ENCODE data around the gene FAM81B.
"Not testable (repeated sequence)": the region's sequence is repeated elsewhere in the genome, so short reads cannot be mapped to it uniquely, and the experiment has no call there.

FAM81B gene

GRCh38 chr5:95384485-95385213 is 6.5 kb upstream of the FAM81B start:
- H3K4me3 ChIP-seq (ENCODE audit: low read length), result no peak overlapping the region
- DNase-seq (ENCODE audit: low read depth), result peak; percentile 75
- TF ChIP-seq, protein P1, sequence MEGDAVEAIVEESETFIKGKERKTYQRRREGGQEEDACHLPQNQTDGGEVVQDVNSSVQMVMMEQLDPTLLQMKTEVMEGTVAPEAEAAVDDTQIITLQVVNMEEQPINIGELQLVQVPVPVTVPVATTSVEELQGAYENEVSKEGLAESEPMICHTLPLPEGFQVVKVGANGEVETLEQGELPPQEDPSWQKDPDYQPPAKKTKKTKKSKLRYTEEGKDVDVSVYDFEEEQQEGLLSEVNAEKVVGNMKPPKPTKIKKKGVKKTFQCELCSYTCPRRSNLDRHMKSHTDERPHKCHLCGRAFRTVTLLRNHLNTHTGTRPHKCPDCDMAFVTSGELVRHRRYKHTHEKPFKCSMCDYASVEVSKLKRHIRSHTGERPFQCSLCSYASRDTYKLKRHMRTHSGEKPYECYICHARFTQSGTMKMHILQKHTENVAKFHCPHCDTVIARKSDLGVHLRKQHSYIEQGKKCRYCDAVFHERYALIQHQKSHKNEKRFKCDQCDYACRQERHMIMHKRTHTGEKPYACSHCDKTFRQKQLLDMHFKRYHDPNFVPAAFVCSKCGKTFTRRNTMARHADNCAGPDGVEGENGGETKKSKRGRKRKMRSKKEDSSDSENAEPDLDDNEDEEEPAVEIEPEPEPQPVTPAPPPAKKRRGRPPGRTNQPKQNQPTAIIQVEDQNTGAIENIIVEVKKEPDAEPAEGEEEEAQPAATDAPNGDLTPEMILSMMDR (IDR thresholded peaks at IDR 0.05; ENCODE audit: insufficient read depth, low read depth, low read length, missing control alignments), result no peak

DNA sequence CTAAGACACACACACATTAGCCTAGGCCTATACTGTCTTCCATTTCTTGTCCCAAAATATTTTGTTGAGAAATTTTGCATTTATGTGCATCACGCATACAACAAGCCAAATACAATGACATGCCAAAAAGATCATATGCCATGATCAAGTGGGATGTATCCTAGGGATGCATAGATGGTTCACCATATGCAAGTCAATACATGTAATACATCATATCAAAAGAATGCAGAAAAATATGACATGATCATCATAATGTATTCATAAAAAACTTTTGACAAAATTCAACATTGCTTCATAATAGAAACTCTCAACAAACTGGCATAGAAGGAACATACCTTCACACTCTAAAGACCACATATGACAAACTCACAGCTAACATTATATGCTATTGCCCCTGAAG is 5.8 kb upstream of the FAM81B start:
- TF ChIP-seq, protein P1 (IDR thresholded peaks at IDR 0.05; ENCODE audit: insufficient read depth, low read depth, low read length, missing control alignments), result no peak
- H3K4me3 ChIP-seq (ENCODE audit: low read length), result no peak overlapping the region
- DNase-seq (ENCODE audit: low read depth), result peak; percentile 28

GRCh38 chr5:95391965-95392364 is 799 bp downstream of the FAM81B start:
- not testable (repeated sequence) for DNase-seq (ENCODE audit: low read depth); H3K4me3 ChIP-seq (ENCODE audit: low read length)

DNA sequence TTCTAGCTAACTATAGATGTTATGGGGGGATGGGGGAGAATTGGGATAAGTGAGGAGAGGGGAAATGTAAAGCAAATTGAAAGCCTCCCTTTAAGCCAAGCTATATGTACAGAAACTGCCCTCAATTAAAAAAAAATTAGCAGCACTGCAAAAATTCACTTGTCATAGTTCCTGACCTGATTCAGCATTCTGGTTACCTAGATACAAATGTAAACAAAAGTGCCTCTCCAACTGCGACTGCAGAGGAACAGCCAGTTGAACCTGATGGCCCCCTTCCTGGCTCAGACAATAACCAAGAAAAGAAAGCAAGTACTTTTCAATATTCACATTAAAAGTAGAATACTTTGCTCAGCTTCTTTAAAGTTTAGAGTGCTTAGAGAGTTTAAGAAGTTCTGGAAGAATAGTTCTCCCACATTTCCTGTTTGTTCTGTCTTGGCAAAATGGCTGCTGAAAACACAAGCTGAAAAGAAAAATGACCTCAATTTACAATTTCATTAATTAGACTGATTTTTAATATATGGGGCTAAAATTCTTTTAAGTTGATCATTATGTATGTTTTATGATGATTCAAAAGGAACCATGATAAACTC is 1.5 kb downstream of the FAM81B start:
- no peak overlapping the region for H3K4me3 ChIP-seq (ENCODE audit: low read length)
- TF ChIP-seq, protein P1 (IDR thresholded peaks at IDR 0.05; ENCODE audit: insufficient read depth, low read depth, low read length, missing control alignments), result no peak
- peak; percentile 59 for DNase-seq (ENCODE audit: low read depth)

- TF ChIP-seq, protein P1 (IDR thresholded peaks at IDR 0.05; ENCODE audit: insufficient read depth, low read depth, low read length, missing control alignments), result no peak
- no peak overlapping the region for H3K4me3 ChIP-seq (ENCODE audit: low read length)
- DNase-seq (ENCODE audit: low read depth), result no peak
Measured at GRCh38 chr5:95393279-95393678, 2.1 kb downstream of the FAM81B start.

DNA sequence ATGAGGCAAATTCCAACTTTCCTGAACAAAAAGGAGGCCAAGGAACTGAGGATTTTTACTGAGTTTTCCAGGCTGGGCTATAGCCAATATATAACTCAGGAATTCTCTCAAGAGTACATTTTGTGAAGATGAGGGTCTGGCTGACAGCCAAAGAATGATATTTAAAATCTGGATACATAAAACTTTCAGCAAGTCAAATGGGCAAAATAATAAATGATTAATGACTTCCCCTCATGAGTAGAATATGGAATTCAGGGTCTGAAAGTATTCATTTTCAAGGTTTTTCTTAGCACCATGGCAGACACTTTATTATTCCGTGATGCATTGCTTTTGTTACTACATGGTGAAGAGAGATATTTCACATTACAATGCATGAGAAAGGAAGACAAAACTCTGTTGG is 7.8 kb downstream of the FAM81B start:
- TF ChIP-seq, protein P1 (IDR thresholded peaks at IDR 0.05; ENCODE audit: insufficient read depth, low read depth, low read length, missing control alignments), result no peak
- DNase-seq (ENCODE audit: low read depth), result no peak

GRCh38 chr5:95401626-95402025 is 10.5 kb downstream of the FAM81B start:
- DNase-seq (ENCODE audit: low read depth), result no peak
- TF ChIP-seq, protein P1 (IDR thresholded peaks at IDR 0.05; ENCODE audit: insufficient read depth, low read depth, low read length, missing control alignments), result no peak

More for the DNA sequence above, 7.8 kb downstream of the FAM81B start:
- H3K4me3 ChIP-seq (ENCODE audit: low read length), result no peak overlapping the region

More at GRCh38 chr5:95401626-95402025, 10.5 kb downstream of the FAM81B start:
- no peak overlapping the region for H3K4me3 ChIP-seq (ENCODE audit: low read length)

Data from epithelial cell of esophagus (primary cell).